Calu3 (cell line): ENCODE data around the gene MRPS2. TPM values are rescaled to one million over a fixed set of nuclear protein-coding genes. Genes with fewer than 3 reads are reported as not detected.

Experiments
- BruUV-seq: library from RNA; stranded (reverse); fragments of 400-500 nt; replicated peaks from 2 replicates; lab custom pipeline; 2021; lab: Mats Ljungman, UMichigan
- CTCF ChIA-PET: fragments of 300-600 bp; sonication (Branson Sonifier 250); formaldehyde crosslinking; loops from one replicate; lab custom pipeline; 2022; ENCODE audit warnings: antibody characterized with exemption; lab: Charles Lee
- DNase-seq: peaks from one replicate; pipeline ENCODE4 v3.0.0; 2022
- H3K27ac Mint-ChIP-seq: one replicate; pipeline ENCODE4 v1.8.0; 2022; ENCODE audit warnings: mixed read lengths; ENCODE audit not compliant: unreplicated experiment
- H3K27me3 Mint-ChIP-seq: one replicate; pipeline ENCODE4 v1.8.0; 2022; ENCODE audit warnings: mixed read lengths; ENCODE audit not compliant: unreplicated experiment
- H3K36me3 Mint-ChIP-seq: one replicate; pipeline ENCODE4 v1.8.0; 2022; ENCODE audit warnings: mild to moderate bottlenecking, moderate library complexity, mixed read lengths; ENCODE audit not compliant: insufficient read depth, unreplicated experiment
- H3K4me1 Mint-ChIP-seq: one replicate; pipeline ENCODE4 v1.8.0; 2022; ENCODE audit warnings: mild to moderate bottlenecking, low read depth, mixed read lengths; ENCODE audit not compliant: unreplicated experiment
- H3K4me3 Mint-ChIP-seq: one replicate; pipeline ENCODE4 v1.8.0; 2022; ENCODE audit warnings: mild to moderate bottlenecking, low read depth, moderate library complexity, mixed read lengths; ENCODE audit not compliant: unreplicated experiment
- H3K9me3 Mint-ChIP-seq: one replicate; pipeline ENCODE4 v1.8.0; 2022; ENCODE audit warnings: low read depth, mixed read lengths; ENCODE audit not compliant: unreplicated experiment
- intact Hi-C: fragments of 100-400 bp; cut with micrococcal nuclease; formaldehyde crosslinking; loops from one replicate; pipeline ENCODE4 v1.10.0; 2022; ENCODE audit not compliant: unreplicated experiment
- total RNA-seq: library from RNA; stranded (reverse); gene quantifications from 2 replicates; pipeline ENCODE4 v1.2.3, GENCODE V29; 2022
- TF ChIP-seq, protein P1 (sequence below): fragments of 200-600 bp; IDR thresholded peaks from one replicate; pipeline ENCODE4 v1.8.0; 2022; ENCODE audit warnings: antibody characterized with exemption; ENCODE audit not compliant: unreplicated experiment

MRPS2 gene
- total RNA-seq, 1 experiment from 2014 or later, result 31.9 TPM

DNA sequence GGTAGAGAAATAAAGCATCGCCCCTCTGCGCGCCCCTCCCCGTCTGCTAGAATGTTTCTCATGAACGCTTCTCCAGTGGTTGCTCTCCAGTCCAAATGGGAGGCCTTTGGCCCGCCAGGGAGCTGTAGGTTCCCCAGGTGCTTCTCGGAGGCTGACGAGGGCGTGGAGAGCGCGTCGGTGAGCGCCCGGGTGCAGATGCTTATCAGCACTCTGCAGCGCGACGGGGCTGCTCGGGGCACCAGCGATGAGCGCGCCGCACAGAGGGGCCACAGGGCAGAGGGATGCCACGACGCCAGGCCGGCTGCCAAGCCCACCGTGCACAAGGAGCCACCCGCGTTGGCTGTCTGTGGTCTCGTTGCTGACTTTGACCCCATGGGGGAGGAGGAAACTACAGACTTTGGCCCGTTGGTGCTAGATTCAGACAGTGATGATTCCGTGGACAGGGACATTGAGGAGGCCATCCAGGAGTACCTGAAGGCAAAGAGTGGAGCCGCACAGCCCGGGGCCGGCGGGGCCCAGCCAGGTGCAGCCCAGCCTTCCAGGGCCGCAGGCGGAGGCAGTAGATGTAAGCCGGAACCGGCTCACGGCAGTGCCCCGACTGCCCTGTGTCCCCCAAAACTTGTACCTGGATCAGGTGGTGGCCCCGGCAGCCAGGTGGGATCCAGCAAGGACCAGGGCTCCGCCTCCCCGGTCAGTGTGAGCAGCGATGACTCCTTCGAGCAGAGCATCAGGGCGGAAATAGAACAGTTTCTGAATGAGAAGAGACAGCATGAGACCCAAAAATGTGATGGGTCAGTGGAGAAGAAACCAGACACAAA lies 15.8 kb upstream of the MRPS2 start:
- H3K4me1 Mint-ChIP-seq, result no peaks in the 10 kb centered on the region
- TF ChIP-seq, protein P1, sequence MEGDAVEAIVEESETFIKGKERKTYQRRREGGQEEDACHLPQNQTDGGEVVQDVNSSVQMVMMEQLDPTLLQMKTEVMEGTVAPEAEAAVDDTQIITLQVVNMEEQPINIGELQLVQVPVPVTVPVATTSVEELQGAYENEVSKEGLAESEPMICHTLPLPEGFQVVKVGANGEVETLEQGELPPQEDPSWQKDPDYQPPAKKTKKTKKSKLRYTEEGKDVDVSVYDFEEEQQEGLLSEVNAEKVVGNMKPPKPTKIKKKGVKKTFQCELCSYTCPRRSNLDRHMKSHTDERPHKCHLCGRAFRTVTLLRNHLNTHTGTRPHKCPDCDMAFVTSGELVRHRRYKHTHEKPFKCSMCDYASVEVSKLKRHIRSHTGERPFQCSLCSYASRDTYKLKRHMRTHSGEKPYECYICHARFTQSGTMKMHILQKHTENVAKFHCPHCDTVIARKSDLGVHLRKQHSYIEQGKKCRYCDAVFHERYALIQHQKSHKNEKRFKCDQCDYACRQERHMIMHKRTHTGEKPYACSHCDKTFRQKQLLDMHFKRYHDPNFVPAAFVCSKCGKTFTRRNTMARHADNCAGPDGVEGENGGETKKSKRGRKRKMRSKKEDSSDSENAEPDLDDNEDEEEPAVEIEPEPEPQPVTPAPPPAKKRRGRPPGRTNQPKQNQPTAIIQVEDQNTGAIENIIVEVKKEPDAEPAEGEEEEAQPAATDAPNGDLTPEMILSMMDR, result no peak
- no TSS peak for BruUV-seq
- peaks cover 30% of the 10 kb centered on the region for H3K36me3 Mint-ChIP-seq
- H3K4me3 Mint-ChIP-seq, result no peak overlapping the region
- DNase-seq, result no peak
- CTCF ChIA-PET, result interaction anchor here (0.6 kb wide), 1 partner anchor 116 kb away, joined by 5 read pairs; no protein-coding TSS in a partner anchor
- H3K27me3 Mint-ChIP-seq, result no peaks in the 10 kb centered on the region
- intact Hi-C loops, result no loop called here
- no peak overlapping the region for H3K27ac Mint-ChIP-seq
- no peaks in the 10 kb centered on the region for H3K9me3 Mint-ChIP-seq

DNA sequence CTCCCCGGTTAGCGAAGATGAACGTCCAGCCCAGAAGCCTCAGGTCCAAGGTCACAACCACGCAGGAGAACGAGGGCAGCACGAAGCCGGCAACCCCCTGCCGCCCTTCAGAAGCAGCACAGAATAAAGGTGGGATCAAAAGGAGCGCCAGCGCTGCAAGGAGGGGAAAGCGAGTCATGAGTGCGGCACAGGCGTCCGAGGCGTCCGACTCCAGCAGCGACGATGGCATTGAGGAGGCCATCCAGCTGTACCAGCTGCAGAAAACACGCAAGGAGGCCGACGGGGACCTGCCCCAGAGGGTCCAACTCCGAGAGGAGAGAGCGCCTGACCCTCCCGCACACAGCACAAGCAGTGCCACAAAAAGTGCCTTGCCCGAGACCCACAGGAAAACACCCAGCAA lies 15.1 kb upstream of the MRPS2 start:
- Mint-ChIP-seq H3K4me1 (no peaks in the 10 kb centered on the region), H3K27me3 (no peaks in the 10 kb centered on the region), H3K4me3 (no peak overlapping the region), H3K9me3 (no peaks in the 10 kb centered on the region), H3K36me3 (peaks cover 28% of the 10 kb centered on the region), H3K27ac (no peak overlapping the region)
- intact Hi-C loops, result no loop called here
- BruUV-seq, result no TSS peak
- TF ChIP-seq, protein P1, result no peak
- no peak for DNase-seq
- CTCF ChIA-PET, result interaction anchor here (0.6 kb wide), 1 partner anchor 50 kb away, joined by 3 read pairs; no protein-coding TSS in a partner anchor

DNA sequence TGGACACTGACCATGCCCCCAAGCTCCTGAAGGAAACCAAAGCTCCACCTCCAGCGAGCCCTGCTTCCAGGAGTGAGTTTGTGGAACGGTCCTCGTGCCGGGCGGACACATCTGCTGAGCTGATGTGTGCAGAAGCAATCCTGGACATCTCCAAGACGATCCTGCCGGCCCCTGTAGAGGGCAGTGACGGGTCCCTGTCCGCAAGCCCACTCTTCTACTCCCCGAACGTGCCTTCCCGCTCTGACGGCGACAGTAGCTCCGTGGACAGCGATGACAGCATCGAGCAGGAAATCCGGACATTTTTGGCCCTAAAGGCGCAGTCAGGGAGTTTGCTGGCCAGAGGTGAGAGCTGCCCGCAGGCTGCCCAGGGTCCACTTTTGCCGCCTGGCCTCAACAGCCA lies 14.7 kb upstream of the MRPS2 start:
- no peaks in the 10 kb centered on the region for H3K9me3 Mint-ChIP-seq
- H3K27ac Mint-ChIP-seq, result no peak overlapping the region
- CTCF ChIA-PET, result interaction anchor here (0.6 kb wide), 1 partner anchor 49 kb away, joined by 3 read pairs; no protein-coding TSS in a partner anchor
- no peak for DNase-seq
- no peaks in the 10 kb centered on the region for H3K27me3 Mint-ChIP-seq
- TF ChIP-seq, protein P1, result no peak
- no TSS peak for BruUV-seq
- no peaks in the 10 kb centered on the region for H3K4me1 Mint-ChIP-seq
- no peak overlapping the region for H3K4me3 Mint-ChIP-seq
- peaks cover 23% of the 10 kb centered on the region for H3K36me3 Mint-ChIP-seq
- intact Hi-C loops, result no loop called here

DNA sequence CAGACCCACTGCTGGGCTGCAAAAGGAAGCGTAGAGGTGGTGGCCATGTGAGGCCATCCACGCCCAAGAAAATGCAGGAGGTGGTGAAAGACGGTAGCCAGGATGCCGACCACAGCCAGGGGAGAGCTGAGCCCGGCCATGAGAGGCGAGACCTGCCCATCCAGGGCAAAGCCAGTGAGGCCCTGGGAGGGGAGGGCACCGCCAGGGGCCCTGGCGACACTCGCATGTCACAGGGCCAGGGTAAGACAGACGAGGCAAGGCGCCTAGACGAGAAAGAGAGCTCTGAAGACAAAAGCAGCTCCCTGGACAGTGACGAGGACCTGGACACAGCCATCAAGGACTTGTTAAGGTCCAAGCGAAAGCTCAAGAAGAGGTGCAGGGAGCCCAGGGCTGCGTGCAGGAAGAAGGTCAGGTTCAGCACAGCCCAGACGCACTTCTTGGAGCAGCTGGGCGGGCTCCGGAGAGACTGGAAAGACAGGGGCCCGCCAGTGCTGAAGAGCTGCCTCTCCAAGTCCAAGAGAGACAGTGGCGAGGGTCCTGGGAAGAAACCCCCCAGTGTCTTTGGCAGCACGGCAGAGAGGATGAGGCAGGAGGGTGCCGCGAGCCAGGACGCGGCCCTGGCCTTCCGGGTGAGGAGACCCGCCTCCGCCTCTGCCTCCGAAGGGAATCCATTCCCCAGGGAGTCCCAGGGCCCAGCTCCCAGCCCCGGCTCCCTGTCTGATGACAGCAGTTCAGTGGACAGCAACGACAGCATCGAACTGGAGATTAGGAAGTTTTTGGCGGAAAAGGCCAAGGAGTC lies 14.0 kb upstream of the MRPS2 start:
- CTCF ChIA-PET, result interaction anchor here (0.6 kb wide), 1 partner anchor 49 kb away, joined by 3 read pairs; no protein-coding TSS in a partner anchor
- Mint-ChIP-seq H3K4me1 (no peaks in the 10 kb centered on the region), H3K27me3 (no peaks in the 10 kb centered on the region), H3K36me3 (peaks cover 21% of the 10 kb centered on the region), H3K4me3 (no peak overlapping the region), H3K9me3 (no peaks in the 10 kb centered on the region), H3K27ac (no peak overlapping the region)
- TF ChIP-seq, protein P1, result no peak
- BruUV-seq, result no TSS peak
- intact Hi-C loops, result no loop called here
- DNase-seq, result no peak
